Vagina (tissue), 2 donors: ENCODE measurements around the gene MSI1. TPM values are rescaled to one million over a fixed set of nuclear protein-coding genes. Genes with fewer than 3 reads are reported as not detected.

ENCODE experiments used
- DNase-seq, 2 donors: peaks; one replicate each; pipeline ENCODE4 v3.0.0-alpha.2; 2017; ENCODE audit errors: extremely low spot score in 2 of 2
- H3K27ac ChIP-seq: fragments of 200-600 bp; sonication (generic); one replicate; pipeline ENCODE4 v1.5.1; 2019
- H3K27me3 ChIP-seq: fragments of 200-600 bp; sonication (generic); one replicate; pipeline ENCODE4 v1.5.1; 2019
- H3K36me3 ChIP-seq, 2 donors: fragments of 200-600 bp; sonication (generic); one replicate each; pipeline ENCODE4 v1.5.1; 2017 to 2019
- H3K4me1 ChIP-seq: fragments of 200-600 bp; sonication (generic); one replicate; pipeline ENCODE4 v1.5.1; 2019
- H3K4me3 ChIP-seq, 2 donors: fragments of 200-600 bp; sonication (generic); 1 replicate in 1 of 2; 2 replicates in 1 of 2; pipeline ENCODE4 v1.5.1; 2016 to 2019
- H3K9me3 ChIP-seq: fragments of 200-600 bp; sonication (generic); one replicate; pipeline ENCODE4 v1.5.1; 2019
- POLR2A ChIP-seq, 2 donors: fragments of 450-650 bp; IDR thresholded peaks; one replicate each; pipeline ENCODE4 v1.6.1; 2017; ENCODE audit warnings: antibody characterized with exemption in 2 of 2, mild to moderate bottlenecking in 2 of 2, moderate library complexity in 2 of 2
- POLR2AphosphoS5 ChIP-seq, 2 donors: sonication (generic); formaldehyde crosslinking; IDR thresholded peaks; one replicate each; pipeline ENCODE4 v1.9.0; 2017; ENCODE audit warnings: antibody characterized with exemption in 2 of 2, mild to moderate bottlenecking in 2 of 2, low read depth in 1 of 2; ENCODE audit not compliant: insufficient read depth in 1 of 2
- intact Hi-C: fragments of 100-400 bp; cut with DNase I; formaldehyde crosslinking; loops from one replicate; pipeline ENCODE4 v1.15.1; 2023
- total RNA-seq: library from RNA; depleted of rRNA; stranded (reverse); fragments of >200 nt; gene quantifications from one replicate; pipeline ENCODE4 v1.2.3, GENCODE V29; 2016
- TF ChIP-seq, protein P1 (sequence below), 3 experiments: fragments of 450-650 bp in 2 of 3; fragments of 200-600 bp in 1 of 3; sonication (generic) in 1 of 3; IDR thresholded peaks; one replicate each; pipeline ENCODE4 v1.5.1; 2017 to 2019; ENCODE audit warnings: antibody characterized with exemption in 3 of 3, mild to moderate bottlenecking in 2 of 3, moderate library complexity in 2 of 3

MSI1 gene
- total RNA-seq, 1 donor from 2014 or later, result 3.7 TPM

DNA sequence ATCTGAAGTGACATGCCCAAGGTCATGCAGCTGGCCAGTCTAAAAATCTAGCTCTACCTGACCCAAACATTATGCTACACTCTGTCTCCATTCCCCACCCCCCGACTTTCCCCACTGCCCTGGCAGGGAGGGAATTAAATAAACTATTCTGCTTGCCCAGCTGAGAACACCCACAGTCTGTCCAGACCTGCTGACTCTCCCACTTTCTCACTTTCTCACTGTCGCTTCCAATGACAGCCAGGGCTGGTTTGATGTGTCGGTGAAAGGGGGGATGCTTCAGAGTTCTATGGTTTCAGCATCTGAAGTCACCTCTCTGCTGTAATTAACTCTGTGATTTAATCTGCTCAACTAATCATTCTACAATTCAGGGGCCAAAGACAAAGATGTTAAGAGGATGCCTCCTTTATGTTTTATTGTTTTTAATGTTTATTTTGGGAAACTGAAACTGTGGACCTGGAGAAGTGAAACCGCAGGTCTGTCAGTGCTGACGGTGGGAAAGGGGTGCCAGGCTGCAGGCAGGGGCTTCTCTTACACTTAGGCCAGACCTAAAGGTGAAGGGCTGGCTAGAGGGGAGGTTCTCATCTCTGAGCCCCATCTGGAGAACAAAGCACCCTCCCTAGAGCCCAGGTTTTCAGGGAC is 8.1 kb upstream of the MSI1 start:
- Histone ChIP-seq H3K9me3 (no peaks in the 10 kb centered on the region), H3K4me3 (no peak overlapping the region), H3K36me3 (no peaks in the 10 kb centered on the region), H3K4me1 (no peaks in the 10 kb centered on the region), H3K27ac (no peak overlapping the region), H3K27me3 (no peaks in the 10 kb centered on the region)
- DNase-seq, result no peak
- TF ChIP-seq, protein P1, sequence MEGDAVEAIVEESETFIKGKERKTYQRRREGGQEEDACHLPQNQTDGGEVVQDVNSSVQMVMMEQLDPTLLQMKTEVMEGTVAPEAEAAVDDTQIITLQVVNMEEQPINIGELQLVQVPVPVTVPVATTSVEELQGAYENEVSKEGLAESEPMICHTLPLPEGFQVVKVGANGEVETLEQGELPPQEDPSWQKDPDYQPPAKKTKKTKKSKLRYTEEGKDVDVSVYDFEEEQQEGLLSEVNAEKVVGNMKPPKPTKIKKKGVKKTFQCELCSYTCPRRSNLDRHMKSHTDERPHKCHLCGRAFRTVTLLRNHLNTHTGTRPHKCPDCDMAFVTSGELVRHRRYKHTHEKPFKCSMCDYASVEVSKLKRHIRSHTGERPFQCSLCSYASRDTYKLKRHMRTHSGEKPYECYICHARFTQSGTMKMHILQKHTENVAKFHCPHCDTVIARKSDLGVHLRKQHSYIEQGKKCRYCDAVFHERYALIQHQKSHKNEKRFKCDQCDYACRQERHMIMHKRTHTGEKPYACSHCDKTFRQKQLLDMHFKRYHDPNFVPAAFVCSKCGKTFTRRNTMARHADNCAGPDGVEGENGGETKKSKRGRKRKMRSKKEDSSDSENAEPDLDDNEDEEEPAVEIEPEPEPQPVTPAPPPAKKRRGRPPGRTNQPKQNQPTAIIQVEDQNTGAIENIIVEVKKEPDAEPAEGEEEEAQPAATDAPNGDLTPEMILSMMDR (IDR thresholded peaks at IDR 0.05), result no peak
- TF ChIP-seq POLR2AphosphoS5 (IDR thresholded peaks at IDR 0.05; ENCODE audit: insufficient read depth in 1 of 2, low read depth in 1 of 2) (no peak), POLR2A (IDR thresholded peaks at IDR 0.05) (no peak)
- intact Hi-C loops, result no loop called here

DNA sequence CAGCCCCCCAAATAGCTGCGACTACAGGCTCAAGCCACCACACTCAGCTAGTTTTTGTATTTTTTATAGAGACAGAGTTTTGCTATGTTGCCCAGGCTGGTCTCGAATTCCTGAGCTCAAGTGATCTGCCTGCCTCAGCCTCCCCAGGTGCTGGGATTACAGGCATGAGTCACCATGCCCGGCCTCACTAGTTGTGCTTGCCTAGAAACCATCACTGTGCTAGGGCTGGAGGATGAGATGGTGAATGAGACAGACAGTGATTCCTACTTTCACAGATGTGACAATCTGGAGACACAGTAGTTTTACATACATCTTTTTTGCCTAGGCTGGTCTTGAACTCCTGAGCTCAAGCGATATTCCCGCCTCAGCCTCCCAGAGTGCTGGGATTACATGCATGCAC is 7.5 kb upstream of the MSI1 start:
- no peak for TF ChIP-seq POLR2A (IDR thresholded peaks at IDR 0.05)
- TF ChIP-seq, protein P1 (IDR thresholded peaks at IDR 0.05), result no peak
- TF ChIP-seq POLR2AphosphoS5 (IDR thresholded peaks at IDR 0.05; ENCODE audit: insufficient read depth in 1 of 2, low read depth in 1 of 2), result no peak
- no peak overlapping the region for H3K4me3 ChIP-seq
- DNase-seq, result no peak
- H3K9me3 ChIP-seq, result no peaks in the 10 kb centered on the region
- no peak overlapping the region for H3K27ac ChIP-seq
- H3K4me1 ChIP-seq, result no peaks in the 10 kb centered on the region
- no peaks in the 10 kb centered on the region for H3K36me3 ChIP-seq
- no peaks in the 10 kb centered on the region for H3K27me3 ChIP-seq
- intact Hi-C loops, result no loop called here

DNA sequence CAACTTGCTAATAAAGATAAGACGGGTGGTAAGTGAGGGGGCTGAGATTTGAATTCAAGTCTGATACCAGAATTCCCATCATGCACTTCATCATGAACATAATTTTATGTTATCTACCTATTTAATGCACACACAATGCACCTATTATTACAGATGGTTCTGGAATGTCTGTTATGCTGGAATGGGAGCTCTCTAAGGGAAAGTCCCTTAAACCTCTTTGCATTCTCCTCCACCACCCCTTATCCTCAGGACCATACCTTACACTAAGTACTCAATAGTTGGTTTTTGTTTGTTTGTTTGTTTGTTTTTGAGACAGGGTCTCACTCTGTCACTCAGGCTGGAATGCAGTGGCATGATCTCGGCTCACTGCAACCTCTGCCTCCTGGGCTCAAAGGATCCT is 7.0 kb upstream of the MSI1 start:
- Histone ChIP-seq H3K4me3 (no peak overlapping the region), H3K27ac (no peak overlapping the region), H3K4me1 (no peaks in the 10 kb centered on the region), H3K27me3 (no peaks in the 10 kb centered on the region), H3K36me3 (no peaks in the 10 kb centered on the region), H3K9me3 (no peaks in the 10 kb centered on the region)
- DNase-seq, result no peak
- TF ChIP-seq, protein P1 (IDR thresholded peaks at IDR 0.05), result no peak
- no peak for TF ChIP-seq POLR2A (IDR thresholded peaks at IDR 0.05)
- no peak for TF ChIP-seq POLR2AphosphoS5 (IDR thresholded peaks at IDR 0.05; ENCODE audit: insufficient read depth in 1 of 2, low read depth in 1 of 2)
- intact Hi-C loops, result no loop called here

DNA sequence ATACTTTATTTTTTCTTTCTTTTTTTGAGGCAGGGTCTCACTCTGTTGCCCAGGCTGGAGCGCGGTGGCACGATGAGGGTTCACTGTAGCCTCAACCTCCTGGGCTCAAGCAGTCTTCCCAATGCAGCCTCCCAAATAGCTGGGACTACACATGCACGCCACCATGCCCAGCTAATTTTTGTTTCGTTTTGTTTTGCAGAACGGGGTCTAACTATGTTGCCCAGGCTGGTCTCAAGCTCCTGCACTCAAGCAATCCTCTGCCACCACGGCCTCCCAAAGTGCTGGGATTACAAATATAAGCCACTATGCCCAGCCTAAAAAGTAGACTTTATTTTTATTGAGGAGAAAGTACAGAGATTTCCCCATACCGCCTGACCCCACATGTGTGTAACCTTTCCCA is 4.7 kb upstream of the MSI1 start:
- TF ChIP-seq, protein P1 (IDR thresholded peaks at IDR 0.05), result no peak
- TF ChIP-seq POLR2A (IDR thresholded peaks at IDR 0.05) (no peak), POLR2AphosphoS5 (IDR thresholded peaks at IDR 0.05; ENCODE audit: insufficient read depth in 1 of 2, low read depth in 1 of 2) (no peak)
- no peak overlapping the region for H3K4me3 ChIP-seq
- H3K27ac ChIP-seq, result no peak overlapping the region
- H3K27me3 ChIP-seq, result no peaks in the 10 kb centered on the region
- H3K9me3 ChIP-seq, result no peaks in the 10 kb centered on the region
- intact Hi-C loops, result no loop called here
- DNase-seq, result no peak
- peaks cover 7% of the 10 kb centered on the region for H3K4me1 ChIP-seq
- H3K36me3 ChIP-seq, result no peaks in the 10 kb centered on the region

DNA sequence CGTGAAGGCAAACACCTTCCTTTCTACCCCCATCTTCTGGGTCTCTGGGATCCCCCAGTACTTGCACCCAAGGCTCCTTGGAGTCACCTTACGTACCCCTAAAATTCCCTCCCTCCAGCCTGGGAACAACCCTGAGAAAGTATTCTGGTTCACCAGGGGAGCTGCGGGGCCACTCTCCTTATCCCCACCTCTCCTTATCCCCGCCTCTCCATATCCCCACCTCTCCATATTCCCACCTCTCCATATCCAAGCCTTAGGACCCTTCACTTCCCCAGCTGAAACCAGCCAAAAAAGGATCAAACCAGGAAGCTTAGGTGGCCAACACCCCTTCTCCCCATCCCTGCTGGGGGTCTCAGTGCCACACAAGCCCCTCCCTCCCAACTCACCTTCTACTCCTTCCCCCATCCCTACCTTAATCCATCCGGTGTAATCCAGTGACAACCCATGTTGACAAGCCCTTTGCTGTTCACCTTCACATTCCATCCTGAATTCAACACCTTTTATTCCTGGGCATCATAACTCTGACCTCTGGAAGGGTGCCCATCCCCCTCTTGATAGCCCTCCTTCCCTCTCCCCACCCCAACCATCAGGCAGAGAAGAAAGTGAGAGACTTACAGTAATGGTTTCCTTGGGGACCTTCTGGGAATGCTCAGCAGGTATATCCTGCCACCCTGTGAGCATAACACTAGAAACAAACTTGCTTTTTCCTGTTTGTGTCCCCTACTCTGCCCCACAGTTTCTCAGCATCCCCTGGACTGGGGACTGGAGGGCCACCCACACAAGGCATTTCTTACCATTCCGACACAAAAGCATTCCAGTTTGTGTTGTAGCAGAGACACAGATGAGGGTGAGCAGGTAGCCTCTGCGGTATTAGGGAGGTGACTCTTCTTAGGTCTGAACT is 1.6 kb upstream of the MSI1 start:
- peaks cover 19% of the 10 kb centered on the region for H3K4me1 ChIP-seq
- no peaks in the 10 kb centered on the region for H3K36me3 ChIP-seq
- DNase-seq, result no peak
- intact Hi-C loops, result no loop called here
- no peak overlapping the region for H3K27ac ChIP-seq
- no peaks in the 10 kb centered on the region for H3K9me3 ChIP-seq
- no peak overlapping the region for H3K4me3 ChIP-seq
- TF ChIP-seq POLR2A (IDR thresholded peaks at IDR 0.05) (no peak), POLR2AphosphoS5 (IDR thresholded peaks at IDR 0.05; ENCODE audit: insufficient read depth in 1 of 2, low read depth in 1 of 2) (no peak)
- TF ChIP-seq, protein P1 (IDR thresholded peaks at IDR 0.05), result no peak
- H3K27me3 ChIP-seq, result no peaks in the 10 kb centered on the region
